Activated CD4-positive, alpha-beta memory T cell treated with anti-CD3 and anti-CD28 coated beads for 36 hours (primary cell): ENCODE results near the gene NAT9. TPM values are rescaled to one million over a fixed set of nuclear protein-coding genes. Genes with fewer than 3 reads are reported as not detected.

Experiments
- CTCF ChIA-PET: fragments of 350-600 bp; sonication (Branson Sonifier 250); formaldehyde crosslinking; loops from one replicate; lab custom pipeline; 2021; ENCODE audit warnings: antibody characterized with exemption, inconsistent platforms; lab: Charles Lee
- POLR2A ChIA-PET: fragments of 350-600 bp; sonication (Branson Sonifier 250); formaldehyde crosslinking; loops from one replicate; lab custom pipeline; 2021; ENCODE audit warnings: antibody characterized with exemption; lab: Charles Lee
- DNase-seq: peaks from one replicate; pipeline ENCODE4 v3.0.0-alpha.2; 2020
- H3K27ac Mint-ChIP-seq: one replicate; pipeline ENCODE4 v1.8.0; 2021; ENCODE audit warnings: mixed read lengths
- H3K27me3 Mint-ChIP-seq: one replicate; pipeline ENCODE4 v1.8.0; 2021; ENCODE audit warnings: mixed read lengths
- H3K36me3 Mint-ChIP-seq: one replicate; pipeline ENCODE4 v1.8.0; 2021; ENCODE audit warnings: mixed read lengths
- H3K4me1 Mint-ChIP-seq: one replicate; pipeline ENCODE4 v1.8.0; 2021; ENCODE audit warnings: low read depth, mixed read lengths
- H3K4me3 Mint-ChIP-seq: one replicate; pipeline ENCODE4 v1.8.0; 2021; ENCODE audit warnings: mild to moderate bottlenecking, mixed read lengths
- H3K9me3 Mint-ChIP-seq: one replicate; pipeline ENCODE4 v1.8.0; 2021; ENCODE audit warnings: mixed read lengths
- intact Hi-C: fragments of 100-400 bp; cut with micrococcal nuclease; formaldehyde crosslinking; loops from one replicate; pipeline ENCODE4 v1.15.1; 2023
- total RNA-seq, 2 experiments: library from RNA; stranded (reverse); gene quantifications; one replicate each; pipeline ENCODE4 v1.2.3, GENCODE V29; 2021

The NAT9 gene
- total RNA-seq, 2 experiments from 2014 or later, result 42.9 to 46.9 TPM

DNA sequence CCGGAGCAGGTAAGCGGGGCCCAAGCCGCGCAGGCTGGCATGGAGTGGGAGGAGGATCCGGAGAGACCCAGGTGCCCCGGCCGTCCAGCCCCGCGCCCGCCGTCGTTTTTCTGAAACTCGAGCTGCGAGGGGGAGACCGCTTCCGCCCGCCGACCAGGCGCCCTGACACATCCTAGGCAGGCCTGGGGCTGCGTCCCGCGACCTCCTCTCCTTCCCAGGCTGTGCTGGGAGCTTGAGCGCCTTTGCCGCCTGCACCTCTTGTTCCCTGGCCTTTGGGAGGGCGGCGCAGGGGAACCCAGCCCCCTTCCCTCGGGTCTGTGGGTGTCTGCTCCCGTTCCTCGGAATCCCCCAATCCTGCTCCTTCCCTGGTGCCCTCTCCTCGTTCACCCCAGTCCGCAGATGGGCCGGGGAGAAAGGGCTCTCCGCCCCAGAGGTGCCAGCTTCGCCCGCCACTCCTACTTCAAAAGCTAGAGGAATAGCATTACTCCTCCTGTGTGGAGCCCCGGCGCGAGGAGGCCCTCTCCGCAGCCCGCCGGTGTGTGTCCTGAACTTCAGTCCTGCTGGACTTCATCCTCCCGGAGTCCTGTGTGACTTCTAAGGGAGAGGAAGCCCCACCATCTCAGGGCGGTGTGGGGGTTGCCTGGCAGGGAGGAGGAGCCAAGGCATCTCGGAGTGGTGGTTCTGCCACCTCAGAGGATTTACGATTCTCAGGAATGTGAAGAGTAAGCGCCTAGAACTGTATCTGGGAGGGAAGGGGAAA, 26.7 kb downstream of the NAT9 start:
- Mint-ChIP-seq H3K4me1 (peaks cover 50% of the 10 kb centered on the region), H3K4me3 (peak overlapping the region; percentile 84), H3K27me3 (no peaks in the 10 kb centered on the region), H3K36me3 (peaks cover 27% of the 10 kb centered on the region), H3K9me3 (no peaks in the 10 kb centered on the region), H3K27ac (peak overlapping the region; percentile 85)
- peak; percentile 76 for DNase-seq
- intact Hi-C loops, result loop anchor here (5.0 to 10.0 kb wide), 2 partner anchors 467 to 535 kb away; partner anchors contain the start of gene TTYH2
- POLR2A ChIA-PET, result interaction anchor here (0.9 to 4.4 kb wide), 12 partner anchors 9 to 263 kb away, joined by 3 to 24 read pairs (median 8); partner anchors contain the start of genes FDXR, MRPL58, NAT9 and RAB37
- CTCF ChIA-PET, result interaction anchor here (0.6 to 14.9 kb wide), 15 partner anchors 10 to 432 kb away, joined by 3 to 176 read pairs (median 4); partner anchors contain the start of gene RAB37

DNA sequence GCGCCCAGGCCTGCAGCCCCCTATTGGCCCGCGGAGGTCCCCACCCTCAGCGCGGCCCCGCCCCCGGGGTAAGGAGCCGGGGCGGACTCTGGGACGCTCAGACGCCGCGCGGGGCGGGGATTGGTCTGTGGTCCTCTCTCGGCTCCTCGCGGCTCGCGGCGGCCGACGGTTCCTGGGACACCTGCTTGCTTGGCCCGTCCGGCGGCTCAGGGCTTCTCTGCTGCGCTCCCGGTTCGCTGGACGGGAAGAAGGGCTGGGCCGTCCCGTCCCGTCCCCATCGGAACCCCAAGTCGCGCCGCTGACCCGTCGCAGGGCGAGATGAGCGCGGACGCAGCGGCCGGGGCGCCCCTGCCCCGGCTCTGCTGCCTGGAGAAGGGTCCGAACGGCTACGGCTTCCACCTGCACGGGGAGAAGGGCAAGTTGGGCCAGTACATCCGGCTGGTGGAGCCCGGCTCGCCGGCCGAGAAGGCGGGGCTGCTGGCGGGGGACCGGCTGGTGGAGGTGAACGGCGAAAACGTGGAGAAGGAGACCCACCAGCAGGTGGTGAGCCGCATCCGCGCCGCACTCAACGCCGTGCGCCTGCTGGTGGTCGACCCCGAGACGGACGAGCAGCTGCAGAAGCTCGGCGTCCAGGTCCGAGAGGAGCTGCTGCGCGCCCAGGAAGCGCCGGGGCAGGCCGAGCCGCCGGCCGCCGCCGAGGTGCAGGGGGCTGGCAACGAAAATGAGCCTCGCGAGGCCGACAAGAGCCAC, 27.4 kb downstream of the NAT9 start, which contains the start of gene NHERF1:
NHERF1 (plus strand) TSS at position 100 of the 750 bp plus-strand sequence; CDS start at position 319, 219 bp downstream.
- CTCF ChIA-PET, result interaction anchor here (0.7 to 14.9 kb wide), 12 partner anchors 11 to 432 kb away, joined by 3 to 176 read pairs (median 8); partner anchors contain the start of gene RAB37
- H3K9me3 Mint-ChIP-seq, result peaks cover 3% of the 10 kb centered on the region
- H3K27me3 Mint-ChIP-seq, result no peaks in the 10 kb centered on the region
- peak; percentile 96 for DNase-seq
- H3K4me1 Mint-ChIP-seq, result peaks cover 52% of the 10 kb centered on the region
- peak within 1 kb of the TSS; percentile 84 for H3K4me3 Mint-ChIP-seq
- intact Hi-C loops, result loop anchor here (1.0 to 10.0 kb wide), 4 partner anchors 22 to 534 kb away; partner anchors contain the start of genes NAT9 and TTYH2
- peak within 1 kb of the TSS; percentile 85 for H3K27ac Mint-ChIP-seq
- peaks cover 27% of the 10 kb centered on the region for H3K36me3 Mint-ChIP-seq
- POLR2A ChIA-PET, result interaction anchor here (0.9 to 4.4 kb wide), 9 partner anchors 10 to 124 kb away, joined by 3 to 24 read pairs (median 13); partner anchors contain the start of genes FDXR, NAT9 and RAB37

DNA sequence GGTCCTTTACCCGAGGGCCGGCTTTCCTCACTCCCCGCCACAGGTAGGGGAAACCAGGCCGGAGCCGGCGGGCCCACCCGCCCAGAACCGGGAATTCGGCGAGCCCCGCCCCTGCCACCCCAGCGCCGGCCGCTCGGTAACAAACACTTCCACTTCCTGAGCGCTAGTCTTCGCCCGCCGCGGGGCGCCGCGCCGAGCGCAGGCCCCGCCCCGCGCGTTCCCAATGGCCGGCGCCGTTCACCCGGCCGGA, 27.9 kb downstream of the NAT9 start:
- intact Hi-C loops, result loop anchor here (1.0 to 10.0 kb wide), 4 partner anchors 22 to 533 kb away; partner anchors contain the start of genes NAT9 and TTYH2
- DNase-seq, result no peak
- POLR2A ChIA-PET, result interaction anchor here (4.4 kb wide), 1 partner anchor 28 kb away, joined by 24 read pairs; the partner anchor contains the start of gene NAT9
- Mint-ChIP-seq H3K4me1 (peaks cover 52% of the 10 kb centered on the region), H3K36me3 (peaks cover 26% of the 10 kb centered on the region), H3K27ac (no peak overlapping the region), H3K9me3 (peaks cover 7% of the 10 kb centered on the region), H3K27me3 (no peaks in the 10 kb centered on the region), H3K4me3 (peak overlapping the region; percentile 68)
- CTCF ChIA-PET, result interaction anchor here (1.2 to 4.7 kb wide), 5 partner anchors 11 to 95 kb away, joined by 3 to 75 read pairs (median 23); partner anchors contain the start of gene RAB37

GRCh38 chr17:74746922-74747321, 29.2 kb downstream of the NAT9 start:
- Mint-ChIP-seq H3K36me3 (peaks cover 15% of the 10 kb centered on the region), H3K27ac (peak overlapping the region; percentile 63), H3K27me3 (no peaks in the 10 kb centered on the region), H3K4me1 (peaks cover 52% of the 10 kb centered on the region), H3K9me3 (peaks cover 7% of the 10 kb centered on the region), H3K4me3 (peak overlapping the region; percentile 68)
- DNase-seq, result peak; percentile 40
- ChIA-PET POLR2A (interaction anchor here (0.6 to 1.1 kb wide), 3 partner anchors 9 to 590 kb away, joined by 3 read pairs; no protein-coding TSS in a partner anchor), CTCF (interaction anchor here (1.2 to 4.7 kb wide), 12 partner anchors 10 to 214 kb away, joined by 4 to 123 read pairs (median 28); partner anchors contain the start of genes FDXR, GRIN2C and RAB37)
- intact Hi-C loops, result loop anchor here (1.0 to 10.0 kb wide), 3 partner anchors 33 to 532 kb away; partner anchors contain the start of gene TTYH2

DNA sequence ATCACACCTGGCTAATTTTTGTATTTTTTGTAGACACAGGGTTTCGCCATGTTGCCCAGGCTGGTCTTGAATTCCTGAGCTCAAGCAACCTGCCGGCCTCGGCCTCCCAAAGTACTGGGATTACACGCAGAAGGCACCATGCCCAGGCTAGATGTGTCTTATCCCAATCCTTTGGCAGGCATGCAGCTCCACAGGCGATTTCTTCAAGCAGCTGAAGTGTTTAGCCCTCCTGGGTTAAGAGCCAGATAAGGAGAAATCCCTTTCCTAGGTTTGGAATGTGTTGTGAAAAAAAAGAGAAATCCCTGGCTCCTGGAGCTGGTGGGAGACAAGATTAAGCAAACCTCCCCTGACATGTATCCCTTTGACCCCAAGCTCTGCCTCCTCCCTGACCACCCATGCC, 29.8 kb downstream of the NAT9 start:
- peaks cover 53% of the 10 kb centered on the region for H3K4me1 Mint-ChIP-seq
- ChIA-PET POLR2A (interaction anchor here (1.1 to 1.3 kb wide), 2 partner anchors 10 to 30 kb away, joined by 3 read pairs; partner anchors contain the start of gene NAT9), CTCF (interaction anchor here (1.2 to 4.7 kb wide), 14 partner anchors 8 to 214 kb away, joined by 4 to 123 read pairs (median 25); partner anchors contain the start of genes FDXR, GRIN2C and RAB37)
- intact Hi-C loops, result loop anchor here (1.0 to 10.0 kb wide), 3 partner anchors 34 to 532 kb away; partner anchors contain the start of gene TTYH2
- no peak for DNase-seq
- no peaks in the 10 kb centered on the region for H3K27me3 Mint-ChIP-seq
- H3K9me3 Mint-ChIP-seq, result peaks cover 7% of the 10 kb centered on the region
- peak overlapping the region; percentile 63 for H3K27ac Mint-ChIP-seq
- peaks cover 14% of the 10 kb centered on the region for H3K36me3 Mint-ChIP-seq
- H3K4me3 Mint-ChIP-seq, result no peak overlapping the region

- Mint-ChIP-seq H3K4me3 (no peak overlapping the region), H3K27me3 (no peaks in the 10 kb centered on the region), H3K36me3 (peaks cover 9% of the 10 kb centered on the region), H3K9me3 (peaks cover 7% of the 10 kb centered on the region), H3K4me1 (peaks cover 56% of the 10 kb centered on the region), H3K27ac (no peak overlapping the region)
- ChIA-PET POLR2A (interaction anchor here (1.0 to 1.3 kb wide), 3 partner anchors 31 to 233 kb away, joined by 3 read pairs; partner anchors contain the start of gene NAT9), CTCF (interaction anchor here (0.5 to 4.7 kb wide), 22 partner anchors 8 to 1372 kb away, joined by 3 to 123 read pairs (median 12); partner anchors contain the start of genes FDXR, GRIN2C, NAT9 and RAB37)
- DNase-seq, result no peak
- intact Hi-C loops, result loop anchor here (1.0 to 10.0 kb wide), 3 partner anchors 35 to 531 kb away; partner anchors contain the start of gene TTYH2
Measured at GRCh38 chr17:74745548-74746177, 30.5 kb downstream of the NAT9 start.

- ChIA-PET POLR2A (interaction anchor here (1.0 to 1.3 kb wide), 3 partner anchors 32 to 233 kb away, joined by 3 read pairs; partner anchors contain the start of gene NAT9), CTCF (interaction anchor here (0.5 to 4.7 kb wide), 24 partner anchors 8 to 1371 kb away, joined by 3 to 123 read pairs (median 10); partner anchors contain the start of genes FDXR, GRIN2C, NAT9 and RAB37)
- no peak overlapping the region for H3K4me3 Mint-ChIP-seq
- intact Hi-C loops, result loop anchor here (1.0 to 10.0 kb wide), 4 partner anchors 25 to 530 kb away; partner anchors contain the start of gene TTYH2
- H3K27ac Mint-ChIP-seq, result peak overlapping the region; percentile 72
- peaks cover 7% of the 10 kb centered on the region for H3K9me3 Mint-ChIP-seq
- H3K36me3 Mint-ChIP-seq, result peaks cover 6% of the 10 kb centered on the region
- peak; percentile 92 for DNase-seq
- H3K4me1 Mint-ChIP-seq, result peaks cover 64% of the 10 kb centered on the region
- H3K27me3 Mint-ChIP-seq, result no peaks in the 10 kb centered on the region
Measured at GRCh38 chr17:74744714-74745547, 31.2 kb downstream of the NAT9 start.

DNA sequence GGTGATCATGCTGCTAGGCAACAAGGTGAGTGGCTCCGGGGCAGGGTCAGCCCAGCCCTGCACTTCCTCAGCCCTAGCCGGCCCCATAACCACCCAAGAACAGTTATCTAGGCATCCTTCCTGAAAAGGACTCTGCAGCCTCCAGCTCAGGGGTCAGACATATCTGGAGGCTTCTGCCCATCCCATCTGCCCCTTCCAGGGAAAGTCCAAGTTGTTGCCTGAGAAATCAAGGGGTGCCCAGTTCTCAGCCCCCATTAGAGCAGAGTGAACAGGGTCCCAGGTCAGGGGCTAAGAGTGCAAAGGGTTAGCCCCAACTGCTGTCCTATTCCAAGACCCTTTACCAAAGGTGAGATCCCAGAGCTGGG, 31.8 kb downstream of the NAT9 start:
- Mint-ChIP-seq H3K4me3 (no peak overlapping the region), H3K4me1 (peaks cover 68% of the 10 kb centered on the region), H3K27ac (peak overlapping the region; percentile 72)

DNA sequence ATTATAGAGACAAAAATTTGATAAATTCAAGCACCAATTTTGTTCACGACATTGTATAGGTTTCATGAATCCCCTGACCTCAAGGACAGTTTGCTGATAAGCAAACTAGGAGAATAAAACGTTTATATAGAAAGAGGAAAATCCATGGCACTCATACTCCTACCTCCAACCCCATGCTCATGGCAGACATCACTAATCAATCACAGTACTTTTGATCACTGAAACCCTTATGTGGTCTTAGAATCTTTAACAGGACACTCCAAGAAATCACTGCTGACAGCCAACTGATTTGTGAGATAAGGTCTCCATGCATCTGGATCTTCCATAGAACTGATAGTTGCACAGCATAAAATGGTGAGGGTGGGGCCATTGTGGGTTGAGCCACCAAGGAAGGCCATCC, 32.4 kb downstream of the NAT9 start:
- Mint-ChIP-seq H3K27me3 (no peaks in the 10 kb centered on the region), H3K27ac (peak overlapping the region; percentile 88), H3K4me3 (no peak overlapping the region), H3K36me3 (no peaks in the 10 kb centered on the region), H3K4me1 (peaks cover 74% of the 10 kb centered on the region), H3K9me3 (peaks cover 7% of the 10 kb centered on the region)
- POLR2A ChIA-PET, result no interaction called here
- CTCF ChIA-PET, result interaction anchor here (1.2 to 4.7 kb wide), 12 partner anchors 7 to 117 kb away, joined by 3 to 123 read pairs (median 30); partner anchors contain the start of genes GRIN2C and RAB37
- intact Hi-C loops, result loop anchor here (1.0 to 10.0 kb wide), 4 partner anchors 15 to 529 kb away; partner anchors contain the start of gene TTYH2
- DNase-seq, result no peak

More for the DNA sequence above, 31.8 kb downstream of the NAT9 start:
- DNase-seq, result no peak
- ChIA-PET POLR2A (no interaction called here), CTCF (interaction anchor here (0.7 to 4.7 kb wide), 18 partner anchors 8 to 280 kb away, joined by 3 to 123 read pairs (median 12); partner anchors contain the start of genes FDXR, GRIN2C, NAT9 and RAB37)
- Mint-ChIP-seq H3K9me3 (peaks cover 7% of the 10 kb centered on the region), H3K27me3 (no peaks in the 10 kb centered on the region), H3K36me3 (no peaks in the 10 kb centered on the region)
- intact Hi-C loops, result loop anchor here (1.0 to 10.0 kb wide), 3 partner anchors 26 to 530 kb away; partner anchors contain the start of gene TTYH2
